Liver (tissue), 9 donors: Measurements from ENCODE around the gene GGA1. TPM values are rescaled to one million over a fixed set of nuclear protein-coding genes. Genes with fewer than 3 reads are reported as not detected.

Experiments
- DNase-seq: peaks from one replicate; pipeline ENCODE4 v3.0.0-alpha.2; 2017; ENCODE audit warnings: low spot score
- H3K27ac ChIP-seq, 2 donors: one replicate each; pipeline ENCODE4 v1.7.0; 2013; ENCODE audit warnings: inconsistent platforms in 2 of 2, low read length in 2 of 2, control low read depth in 1 of 2, low read depth in 1 of 2, mild to moderate bottlenecking in 1 of 2
- H3K27me3 ChIP-seq, 4 donors: one replicate each; pipeline versions ENCODE4 v1.6.1 to v1.7.0; 2013; ENCODE audit warnings: low read length in 3 of 4, inconsistent platforms in 1 of 4, mild to moderate bottlenecking in 1 of 4, moderate library complexity in 1 of 4; ENCODE audit not compliant: control insufficient read depth in 4 of 4, insufficient read depth in 4 of 4
- H3K36me3 ChIP-seq, 4 donors: one replicate each; pipeline versions ENCODE4 v1.6.1 to v1.7.0; 2013; ENCODE audit warnings: low read length in 3 of 4, mild to moderate bottlenecking in 3 of 4, low read depth in 1 of 4, moderate library complexity in 1 of 4; ENCODE audit not compliant: control insufficient read depth in 4 of 4, insufficient read depth in 3 of 4
- H3K4me1 ChIP-seq, 4 donors: one replicate each; pipeline versions ENCODE4 v1.6.1 to v1.7.0; 2013; ENCODE audit warnings: low read length in 3 of 4, mild to moderate bottlenecking in 3 of 4, moderate library complexity in 1 of 4; ENCODE audit not compliant: control insufficient read depth in 4 of 4, insufficient read depth in 4 of 4
- H3K4me3 ChIP-seq, 3 donors: one replicate each; pipeline versions ENCODE4 v1.6.1 to v1.7.0; 2013; ENCODE audit warnings: low read length in 3 of 3, control low read depth in 1 of 3, low read depth in 1 of 3, mild to moderate bottlenecking in 1 of 3
- H3K9ac ChIP-seq, 2 donors: one replicate each; pipeline ENCODE4 v1.7.0; 2013; ENCODE audit warnings: low read length in 2 of 2, mild to moderate bottlenecking in 2 of 2, moderate library complexity in 2 of 2, control low read depth in 1 of 2, low read depth in 1 of 2
- H3K9me3 ChIP-seq, 4 donors: one replicate each; pipeline versions ENCODE4 v1.6.1 to v1.7.0; 2013; ENCODE audit warnings: low read length in 3 of 4; ENCODE audit not compliant: control insufficient read depth in 4 of 4
- ATF3 ChIP-seq: IDR thresholded peaks from 2 replicates; pipeline ENCODE4 v1.6.1; 2016; ENCODE audit warnings: antibody characterized with exemption
- EGR1 ChIP-seq, 2 donors: IDR thresholded peaks; 2 replicates each; pipeline ENCODE4 v1.6.1; 2016 to 2018; ENCODE audit warnings: antibody characterized with exemption in 2 of 2, low read depth in 2 of 2
- FOXA1 ChIP-seq: IDR thresholded peaks from 2 replicates; pipeline ENCODE4 v1.6.1; 2016; ENCODE audit warnings: antibody characterized with exemption
- FOXA2 ChIP-seq: IDR thresholded peaks from 2 replicates; pipeline ENCODE4 v1.6.1; 2016; ENCODE audit warnings: antibody characterized with exemption
- GABPA ChIP-seq, 2 donors: IDR thresholded peaks in 1 of 2; conservative IDR thresholded peaks in 1 of 2; 2 replicates each; pipeline ENCODE4 v1.6.1; 2016; ENCODE audit warnings: antibody characterized with exemption in 2 of 2, mild to moderate bottlenecking in 1 of 2, moderate library complexity in 1 of 2
- HNF4A ChIP-seq, 2 donors: conservative IDR thresholded peaks; 2 replicates each; pipeline ENCODE4 v1.6.1; 2016; ENCODE audit warnings: antibody characterized with exemption in 2 of 2, mild to moderate bottlenecking in 2 of 2
- JUND ChIP-seq, 2 donors: IDR thresholded peaks; 2 replicates each; pipeline ENCODE4 v1.6.1; 2016; ENCODE audit warnings: antibody characterized with exemption in 2 of 2
- MAX ChIP-seq: IDR thresholded peaks from 2 replicates; pipeline ENCODE4 v1.6.1; 2016; ENCODE audit warnings: antibody characterized with exemption
- NR2F2 ChIP-seq: IDR thresholded peaks from 2 replicates; pipeline ENCODE4 v1.6.1; 2016; ENCODE audit warnings: antibody characterized with exemption
- RAD21 ChIP-seq, 2 donors: IDR thresholded peaks; 2 replicates each; pipeline ENCODE4 v1.6.1; 2016; ENCODE audit warnings: antibody characterized with exemption in 2 of 2, mild to moderate bottlenecking in 2 of 2
- REST ChIP-seq: IDR thresholded peaks from 2 replicates; pipeline ENCODE4 v1.6.1; 2016; ENCODE audit warnings: antibody characterized with exemption, mild to moderate bottlenecking
- RXRA ChIP-seq, 2 donors: IDR thresholded peaks; 2 replicates each; pipeline ENCODE4 v1.6.1; 2017 to 2018; ENCODE audit warnings: antibody characterized with exemption in 2 of 2, mild to moderate bottlenecking in 1 of 2
- SP1 ChIP-seq: IDR thresholded peaks from 2 replicates; pipeline ENCODE4 v1.6.1; 2018; ENCODE audit warnings: antibody characterized with exemption, mild to moderate bottlenecking
- YY1 ChIP-seq: IDR thresholded peaks from 2 replicates; pipeline ENCODE4 v1.6.1; 2016; ENCODE audit warnings: antibody characterized with exemption, mild to moderate bottlenecking
- ZBTB33 ChIP-seq: IDR thresholded peaks from 2 replicates; pipeline ENCODE4 v1.6.1; 2016; ENCODE audit warnings: antibody characterized with exemption
- WGBS: extraction: QIAGEN DNeasy Blood & Tissue Kit; methylation state at CpG from one replicate; pipeline ENCODE4 v1.1.7; 2013; 5-methylcytosine and 5-hydroxymethylcytosine counted together
- polyA plus RNA-seq, 2 donors: library from polyadenylated mRNA; stranded (reverse) in 1 of 2; unstranded in 1 of 2; fragments of 200-250 nt in 1 of 2; fragments of >200 nt in 1 of 2; fragmentation: Nextera tagmentation in 1 of 2; extraction: Ambion mirVana in 1 of 2; gene quantifications; one replicate each; pipeline versions ENCODE4 v1.2.1 to v1.2.3, GENCODE V29; 2013 to 2015
- total RNA-seq, 2 donors: library from RNA; depleted of rRNA; stranded (reverse); fragments of >200 nt; gene quantifications; one replicate each; pipeline ENCODE4 v1.2.3, GENCODE V29; 2014
- donor health status: healthy.
- donor health status: healthy.
- donor health status: healthy.
- donor health status: healthy.
- donor health status: healthy.

The GGA1 gene
- total and polyA plus RNA-seq, 4 donors, result 15.1 to 26.4 (median 17.8) TPM

- 64% methylated on average over 7 of the region's 7 CpGs for WGBS
- TF ChIP-seq RAD21 (IDR thresholded peaks at IDR 0.05) (peak in 1 of 2 donors; percentile 12), EGR1 (IDR thresholded peaks at IDR 0.05; ENCODE audit: low read depth in 2 of 2) (no peak), FOXA1 (no peak), SP1 (no peak), GABPA (IDR thresholded peaks at IDR 0.05 in 1 of 2, conservative IDR thresholded peaks at IDR 0.05 in 1 of 2) (no peak), MAX (no peak), FOXA2 (no peak), ATF3 (no peak), YY1 (peak; percentile 7), ZBTB33 (no peak), NR2F2 (peak; percentile 58)
- DNase-seq, result no peak
- Histone ChIP-seq H3K9ac (peak overlapping the region in 1 of 2 donors; percentile 50), H3K4me1 (peaks cover 37 to 78% (median 66%) of the 10 kb centered on the region in 4 donors), H3K27me3 (no peaks in the 10 kb centered on the region), H3K9me3 (no peaks in the 10 kb centered on the region), H3K27ac (peak overlapping the region; percentile 94 to 100), H3K4me3 (no peak overlapping the region), H3K36me3 (peaks cover 3 to 14% (median 7%) of the 10 kb centered on the region in 4 donors)
Observed at GRCh38 chr22:37564111-37564711, 44.4 kb upstream of the GGA1 start.

- Histone ChIP-seq H3K4me3 (no peak overlapping the region), H3K9me3 (no peaks in the 10 kb centered on the region), H3K27ac (peak overlapping the region; percentile 56 to 74), H3K27me3 (no peaks in the 10 kb centered on the region), H3K9ac (no peak overlapping the region), H3K4me1 (peaks cover 34 to 87% (median 77%) of the 10 kb centered on the region in 4 donors), H3K36me3 (peaks cover 3 to 14% (median 7%) of the 10 kb centered on the region in 4 donors)
- WGBS, result 54% methylated on average over 17 of the region's 17 CpGs
- TF ChIP-seq HNF4A (conservative IDR thresholded peaks at IDR 0.05) (no peak), GABPA (IDR thresholded peaks at IDR 0.05 in 1 of 2, conservative IDR thresholded peaks at IDR 0.05 in 1 of 2) (no peak), REST (no peak), YY1 (no peak), RAD21 (IDR thresholded peaks at IDR 0.05) (no peak), MAX (no peak), ATF3 (no peak), RXRA (IDR thresholded peaks at IDR 0.05) (no peak), ZBTB33 (no peak), JUND (IDR thresholded peaks at IDR 0.05) (no peak)
- no peak for DNase-seq
Observed at GRCh38 chr22:37565830-37566229, 42.8 kb upstream of the GGA1 start.
